Keratinocyte (primary cell): ENCODE data around the gene PTGDR2. TPM values are rescaled to one million over a fixed set of nuclear protein-coding genes. Genes with fewer than 3 reads are reported as not detected.

Source experiments
- DNase-seq: peaks from one replicate; pipeline ENCODE4 v3.0.0-alpha.2; 2011; ENCODE audit warnings: low read depth, missing footprints, low spot score
- FAIRE-seq: peaks from 2 replicates; lab custom pipeline; 2011; peaks lifted over from hg19 to GRCh38; lab: Jason Lieb, UNC
- H2AFZ ChIP-seq: 2 replicates; pipeline ENCODE4 v1.6.0; 2012; ENCODE audit warnings: low read length, control low read depth, inconsistent platforms; ENCODE audit not compliant: control insufficient read depth
- H3K27ac ChIP-seq: 2 replicates; pipeline ENCODE4 v1.5.1; 2011; ENCODE audit warnings: low read length; ENCODE audit not compliant: control insufficient read depth, insufficient read depth
- H3K27me3 ChIP-seq: 3 replicates; pipeline ENCODE4 v1.6.0; 2011; ENCODE audit warnings: low read length; ENCODE audit not compliant: control insufficient read depth, insufficient read depth; ENCODE audit errors: extremely low read depth
- H3K36me3 ChIP-seq, 2 experiments: 2 replicates in 1 of 2; 3 replicates in 1 of 2; pipeline ENCODE4 v1.5.1; 2011; ENCODE audit warnings: low read length in 2 of 2, mild to moderate bottlenecking in 1 of 2; ENCODE audit not compliant: control insufficient read depth in 2 of 2, insufficient read depth in 2 of 2; ENCODE audit errors: extremely low read depth in 1 of 2
- H3K4me1 ChIP-seq: 3 replicates; pipeline ENCODE4 v1.5.1; 2011; ENCODE audit warnings: low read length; ENCODE audit not compliant: control insufficient read depth, insufficient read depth; ENCODE audit errors: extremely low read depth
- H3K4me2 ChIP-seq: 3 replicates; pipeline ENCODE4 v1.6.0; 2011; ENCODE audit warnings: low read depth, low read length; ENCODE audit not compliant: control insufficient read depth, insufficient read depth; ENCODE audit errors: extremely low read depth
- H3K4me3 ChIP-seq, 3 experiments: fragments of 200-600 bp in 1 of 3; sonication (generic) in 1 of 3; 2 replicates in 2 of 3; 3 replicates in 1 of 3; pipeline ENCODE4 v1.5.1; 2011 to 2016; ENCODE audit warnings: low read length in 3 of 3, mild to moderate bottlenecking in 3 of 3, control low read depth in 2 of 3, inconsistent platforms in 1 of 3, low read depth in 1 of 3, mixed read lengths in 1 of 3, mixed run types in 1 of 3, moderate library complexity in 1 of 3; ENCODE audit not compliant: control insufficient read depth in 2 of 3, insufficient read depth in 2 of 3; ENCODE audit errors: extremely low read depth in 1 of 3
- H3K79me2 ChIP-seq: 2 replicates; pipeline ENCODE4 v1.6.0; 2012; ENCODE audit warnings: low read length; ENCODE audit not compliant: control insufficient read depth, insufficient read depth
- H3K9ac ChIP-seq: 3 replicates; pipeline ENCODE4 v1.6.0; 2011; ENCODE audit warnings: low read length; ENCODE audit not compliant: control insufficient read depth, insufficient read depth; ENCODE audit errors: extremely low read depth
- H3K9me1 ChIP-seq: 3 replicates; pipeline ENCODE4 v1.6.0; 2011; ENCODE audit warnings: low read length; ENCODE audit not compliant: control insufficient read depth, insufficient read depth; ENCODE audit errors: extremely low read depth
- H3K9me3 ChIP-seq: 2 replicates; pipeline ENCODE4 v1.5.1; 2012; ENCODE audit warnings: low read depth, low read length; ENCODE audit not compliant: control insufficient read depth
- H4K20me1 ChIP-seq: 3 replicates; pipeline ENCODE4 v1.6.0; 2011; ENCODE audit warnings: low read length; ENCODE audit not compliant: control insufficient read depth, insufficient read depth; ENCODE audit errors: extremely low read depth
- CTCF ChIP-seq, 3 experiments: IDR thresholded peaks in 1 of 3; conservative IDR thresholded peaks in 1 of 3; optimal IDR thresholded peaks in 1 of 3; 2 replicates in 2 of 3; 3 replicates in 1 of 3; pipeline versions ENCODE3 to v1.5.1; 2011; ENCODE audit warnings: low read length in 3 of 3, mild to moderate bottlenecking in 3 of 3, moderate library complexity in 2 of 3, control low read depth in 1 of 3, inconsistent platforms in 1 of 3; ENCODE audit not compliant: insufficient read depth in 2 of 3; ENCODE audit errors: extremely low read depth in 1 of 3
- EZH2 ChIP-seq: IDR thresholded peaks from one replicate; pipeline ENCODE4 v1.6.1; 2012; ENCODE audit warnings: inconsistent platforms, mild to moderate bottlenecking, low read length, moderate library complexity
- dilution Hi-C: fragments of 300-500 bp; cut with MboI; formaldehyde crosslinking; loops from one replicate; pipeline ENCODE4 v1.7.0; 2020; ENCODE audit warnings: low sequenced_read_pairs; ENCODE audit not compliant: extremely low pct_ligation_motif_present
- polyA plus RNA-seq, 5 experiments: library from polyadenylated mRNA; depleted of rRNA in 3 of 5; stranded (reverse) in 3 of 5; stranded (forward) in 1 of 5; unstranded in 1 of 5; fragments of >200 nt; gene quantifications; 1 replicate in 1 of 5; 2 replicates in 3 of 5; 3 replicates in 1 of 5; pipeline versions ENCODE4 v1.2.1 to v1.2.3, GENCODE V29; 2011 to 2012; ENCODE audit warnings: missing spikeins in 2 of 5, low read depth in 1 of 5, low replicate concordance in 1 of 5

The PTGDR2 gene
- polyA plus RNA-seq, 1 donor (not counting 4 experiments of a cell fraction or from before 2014, with no cell fraction given) = not detected

DNA sequence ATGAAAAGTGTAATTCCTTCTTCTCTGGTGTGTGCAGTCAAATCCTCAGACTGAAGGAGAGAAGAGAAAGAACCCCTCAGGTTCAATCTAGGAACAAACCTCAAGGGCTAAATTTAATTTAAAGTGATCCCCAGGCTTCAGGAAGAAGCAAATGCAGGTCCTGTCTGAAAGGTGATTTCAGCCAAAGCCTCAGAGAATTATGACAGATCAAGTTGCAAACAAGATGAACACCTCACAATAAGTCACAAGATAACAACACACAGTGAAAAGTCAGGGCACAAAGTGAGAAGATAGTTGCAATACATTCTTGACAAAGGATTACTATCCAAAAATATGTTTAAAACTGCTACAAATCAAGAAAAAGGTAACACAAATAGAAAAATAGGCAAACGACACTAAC is 23.4 kb upstream of the PTGDR2 start:
- dilution Hi-C loops = no loop called here
- no peak overlapping the region for H2AFZ ChIP-seq
- no peaks in the 10 kb centered on the region for H4K20me1 ChIP-seq
- no peak overlapping the region for H3K27ac ChIP-seq
- H3K4me2 ChIP-seq = no peak overlapping the region
- no peaks in the 10 kb centered on the region for H3K9me3 ChIP-seq
- H3K36me3 ChIP-seq = peaks cover 3 to 8% of the 10 kb centered on the region in 2 experiments
- H3K27me3 ChIP-seq = no peaks in the 10 kb centered on the region
- no peak for DNase-seq
- no peak overlapping the region for H3K4me3 ChIP-seq
- TF ChIP-seq EZH2 (no peak), CTCF (optimal IDR thresholded peaks at IDR 0.05 in 1 of 3, IDR thresholded peaks at IDR 0.05 in 1 of 3, conservative IDR thresholded peaks at IDR 0.05 in 1 of 3; ENCODE audit: extremely low read depth in 1 of 3, insufficient read depth in 2 of 3, low read length in 3 of 3) (no peak)
- no peak for FAIRE-seq
- no peaks in the 10 kb centered on the region for H3K79me2 ChIP-seq
- H3K9ac ChIP-seq = no peak overlapping the region
- H3K9me1 ChIP-seq = no peaks in the 10 kb centered on the region
- no peaks in the 10 kb centered on the region for H3K4me1 ChIP-seq

DNA sequence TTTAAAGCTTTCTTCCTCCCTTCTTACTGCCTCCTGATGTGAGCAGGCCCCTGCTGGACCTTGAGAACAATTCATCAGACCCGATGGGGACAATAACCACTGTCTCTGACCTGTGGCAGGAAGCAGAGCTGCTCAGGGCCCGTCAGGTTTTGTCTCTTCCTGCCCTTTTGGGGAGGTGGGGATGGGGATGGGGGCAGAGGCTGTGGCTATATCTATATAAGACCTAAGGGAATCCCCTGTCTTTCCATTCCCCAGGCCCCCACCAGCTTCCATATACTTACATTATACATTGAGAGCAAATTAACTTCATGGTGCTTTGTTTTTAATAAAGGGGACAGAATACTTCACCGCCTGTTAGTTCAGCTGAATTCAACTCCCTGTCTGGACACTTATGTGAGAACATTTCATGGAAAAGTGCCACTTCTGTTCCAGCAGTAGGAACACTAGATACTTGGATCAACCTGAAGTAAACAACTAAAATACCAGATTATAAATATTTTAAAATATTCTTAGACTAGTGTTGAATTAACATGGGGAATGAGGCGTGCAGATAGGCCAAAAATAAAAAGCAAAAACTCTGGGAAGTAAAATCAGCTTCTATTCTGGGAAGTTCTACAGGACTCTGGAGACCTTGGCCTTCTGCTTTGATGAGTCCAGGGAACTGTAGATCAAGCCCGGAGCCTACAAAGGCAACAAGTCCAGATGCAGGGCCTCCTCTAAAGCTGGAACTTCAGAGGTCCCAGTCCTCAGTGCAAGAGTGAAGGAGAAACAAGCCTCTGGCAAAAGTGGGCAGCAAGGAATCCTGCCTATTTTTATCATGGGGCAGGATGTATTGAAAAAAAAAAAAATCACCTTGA is 22.7 kb upstream of the PTGDR2 start:
- TF ChIP-seq CTCF (optimal IDR thresholded peaks at IDR 0.05 in 1 of 3, IDR thresholded peaks at IDR 0.05 in 1 of 3, conservative IDR thresholded peaks at IDR 0.05 in 1 of 3; ENCODE audit: extremely low read depth in 1 of 3, insufficient read depth in 2 of 3, low read length in 3 of 3) (no peak), EZH2 (no peak)

More for the DNA sequence above, 22.7 kb upstream of the PTGDR2 start:
- Histone ChIP-seq H3K9me3 (no peaks in the 10 kb centered on the region), H3K4me3 (no peak overlapping the region), H3K79me2 (no peaks in the 10 kb centered on the region), H3K4me2 (no peak overlapping the region), H4K20me1 (no peaks in the 10 kb centered on the region), H2AFZ (no peak overlapping the region), H3K27ac (no peak overlapping the region), H3K9ac (no peak overlapping the region), H3K9me1 (no peaks in the 10 kb centered on the region), H3K4me1 (no peaks in the 10 kb centered on the region), H3K27me3 (no peaks in the 10 kb centered on the region), H3K36me3 (peaks cover 3 to 8% of the 10 kb centered on the region in 2 experiments)
- DNase-seq (no peak), FAIRE-seq (no peak)
- dilution Hi-C loops = no loop called here
